ENCODE measurements around the gene FKBP3. TPM values are rescaled to one million over a fixed set of nuclear protein-coding genes. Genes with fewer than 3 reads are reported as not detected.
A peak's percentile ranks its signal among the peaks of the same experiment; 100 is the strongest.

Gene FKBP3
- total RNA-seq, 1 donor from 2014 or later, result 77.0 TPM

DNA sequence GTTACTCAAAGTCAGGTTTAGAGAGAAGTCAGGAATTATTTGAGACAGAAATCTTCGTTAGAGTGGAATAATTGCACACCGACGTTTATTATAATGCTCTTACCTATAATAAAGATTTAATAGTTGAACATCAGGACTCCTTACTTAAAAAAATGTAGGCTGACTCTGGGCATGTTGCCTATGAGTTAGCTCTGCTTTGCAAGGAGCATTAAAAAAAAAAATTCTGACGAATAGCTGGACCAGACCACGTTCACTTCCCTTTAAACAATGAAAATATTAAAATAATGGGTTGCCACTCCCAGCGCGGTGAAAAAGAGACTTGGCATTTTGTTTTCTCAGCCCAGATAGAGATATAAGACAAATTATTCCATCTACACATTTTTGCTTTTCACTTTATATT, 875 bp upstream of the FKBP3 start:
- no peaks in the 10 kb centered on the region for H3K27me3 ChIP-seq (ENCODE audit: insufficient read depth, low read length)
- Mint-ChIP-seq H3K4me3 (ENCODE audit: unreplicated experiment) (peak overlapping the region; percentile 98), H3K36me3 (ENCODE audit: low read depth, unreplicated experiment) (no peaks in the 10 kb centered on the region), H3K9me3 (ENCODE audit: unreplicated experiment) (no peaks in the 10 kb centered on the region), H3K27me3 (ENCODE audit: low read depth, unreplicated experiment) (no peaks in the 10 kb centered on the region), H3K4me1 (ENCODE audit: low read depth, unreplicated experiment) (peaks cover 16% of the 10 kb centered on the region), H3K27ac (ENCODE audit: unreplicated experiment) (peak overlapping the region; percentile 92)
- no peaks in the 10 kb centered on the region for H3K36me3 ChIP-seq (ENCODE audit: insufficient read depth, low read length)
- H3K4me1 ChIP-seq (ENCODE audit: insufficient read depth, low read length), result peaks cover 16% of the 10 kb centered on the region
- H3K79me2 ChIP-seq (ENCODE audit: insufficient read depth, low read length), result peaks cover 80% of the 10 kb centered on the region
- H2AFZ ChIP-seq (ENCODE audit: low read depth, low read length), result peak overlapping the region; percentile 23
- H3K9me3 ChIP-seq (ENCODE audit: insufficient read depth, low read depth, low read length), result no peaks in the 10 kb centered on the region
- no peak for FAIRE-seq
- TF ChIP-seq, protein P1, sequence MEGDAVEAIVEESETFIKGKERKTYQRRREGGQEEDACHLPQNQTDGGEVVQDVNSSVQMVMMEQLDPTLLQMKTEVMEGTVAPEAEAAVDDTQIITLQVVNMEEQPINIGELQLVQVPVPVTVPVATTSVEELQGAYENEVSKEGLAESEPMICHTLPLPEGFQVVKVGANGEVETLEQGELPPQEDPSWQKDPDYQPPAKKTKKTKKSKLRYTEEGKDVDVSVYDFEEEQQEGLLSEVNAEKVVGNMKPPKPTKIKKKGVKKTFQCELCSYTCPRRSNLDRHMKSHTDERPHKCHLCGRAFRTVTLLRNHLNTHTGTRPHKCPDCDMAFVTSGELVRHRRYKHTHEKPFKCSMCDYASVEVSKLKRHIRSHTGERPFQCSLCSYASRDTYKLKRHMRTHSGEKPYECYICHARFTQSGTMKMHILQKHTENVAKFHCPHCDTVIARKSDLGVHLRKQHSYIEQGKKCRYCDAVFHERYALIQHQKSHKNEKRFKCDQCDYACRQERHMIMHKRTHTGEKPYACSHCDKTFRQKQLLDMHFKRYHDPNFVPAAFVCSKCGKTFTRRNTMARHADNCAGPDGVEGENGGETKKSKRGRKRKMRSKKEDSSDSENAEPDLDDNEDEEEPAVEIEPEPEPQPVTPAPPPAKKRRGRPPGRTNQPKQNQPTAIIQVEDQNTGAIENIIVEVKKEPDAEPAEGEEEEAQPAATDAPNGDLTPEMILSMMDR (IDR thresholded peaks at IDR 0.05; ENCODE audit: insufficient read depth, low read depth, low read length), result no peak
- TF ChIP-seq EZH2 (IDR thresholded peaks at IDR 0.05; ENCODE audit: insufficient read depth, low read length), result no peak
- peak; percentile 44 for DNase-seq (ENCODE audit: low read depth)
- H3K9ac ChIP-seq (ENCODE audit: low read length), result peak overlapping the region; percentile 94
- peak overlapping the region; percentile 99 for H3K4me3 ChIP-seq (ENCODE audit: insufficient read depth, low read depth, low read length)
- peak overlapping the region; percentile 66 for H3K27ac ChIP-seq (ENCODE audit: low read depth, low read length)
- no peaks in the 10 kb centered on the region for H4K20me1 ChIP-seq (ENCODE audit: insufficient read depth, low read length)
- peak overlapping the region; percentile 85 for H3K4me2 ChIP-seq (ENCODE audit: low read length)

DNA sequence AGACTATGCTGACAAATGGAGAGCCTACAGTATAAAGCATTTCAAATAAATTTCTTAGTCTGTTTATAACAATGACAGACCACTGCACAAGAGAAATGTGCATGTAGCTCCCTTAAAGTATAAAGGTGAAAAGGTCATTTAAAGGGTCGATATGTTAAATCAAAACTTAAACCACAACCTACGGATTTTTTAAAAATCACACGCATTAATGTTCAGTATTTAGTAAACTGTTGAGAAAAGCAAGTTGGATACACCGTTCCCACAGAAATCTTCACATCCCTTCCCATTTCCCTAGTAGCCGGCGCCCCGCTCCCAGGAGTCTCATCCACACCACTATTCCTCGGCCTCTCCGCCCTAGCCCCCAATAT, 614 bp downstream of the FKBP3 start:
- Histone ChIP-seq H4K20me1 (ENCODE audit: insufficient read depth, low read length) (no peaks in the 10 kb centered on the region), H3K9me3 (ENCODE audit: insufficient read depth, low read depth, low read length) (no peaks in the 10 kb centered on the region), H3K27me3 (ENCODE audit: insufficient read depth, low read length) (no peaks in the 10 kb centered on the region), H3K4me3 (ENCODE audit: insufficient read depth, low read depth, low read length) (peak overlapping the region; percentile 99), H2AFZ (ENCODE audit: low read depth, low read length) (peak overlapping the region; percentile 88), H3K36me3 (ENCODE audit: insufficient read depth, low read length) (peaks cover 6% of the 10 kb centered on the region), H3K9ac (ENCODE audit: low read length) (peak overlapping the region; percentile 94), H3K4me1 (ENCODE audit: insufficient read depth, low read length) (peaks cover 16% of the 10 kb centered on the region), H3K79me2 (ENCODE audit: insufficient read depth, low read length) (peaks cover 77% of the 10 kb centered on the region), H3K4me2 (ENCODE audit: low read length) (peak overlapping the region; percentile 85), H3K27ac (ENCODE audit: low read depth, low read length) (peak overlapping the region; percentile 83)
- Mint-ChIP-seq H3K36me3 (ENCODE audit: low read depth, unreplicated experiment) (no peaks in the 10 kb centered on the region), H3K27ac (ENCODE audit: unreplicated experiment) (peak overlapping the region; percentile 99), H3K9me3 (ENCODE audit: unreplicated experiment) (no peaks in the 10 kb centered on the region), H3K4me1 (ENCODE audit: low read depth, unreplicated experiment) (peaks cover 18% of the 10 kb centered on the region), H3K27me3 (ENCODE audit: low read depth, unreplicated experiment) (no peaks in the 10 kb centered on the region), H3K4me3 (ENCODE audit: unreplicated experiment) (peak overlapping the region; percentile 98)
- TF ChIP-seq EZH2 (IDR thresholded peaks at IDR 0.05; ENCODE audit: insufficient read depth, low read length), result no peak
- TF ChIP-seq, protein P1 (IDR thresholded peaks at IDR 0.05; ENCODE audit: insufficient read depth, low read depth, low read length), result no peak
- FAIRE-seq (no peak), DNase-seq (ENCODE audit: low read depth) (no peak)

DNA sequence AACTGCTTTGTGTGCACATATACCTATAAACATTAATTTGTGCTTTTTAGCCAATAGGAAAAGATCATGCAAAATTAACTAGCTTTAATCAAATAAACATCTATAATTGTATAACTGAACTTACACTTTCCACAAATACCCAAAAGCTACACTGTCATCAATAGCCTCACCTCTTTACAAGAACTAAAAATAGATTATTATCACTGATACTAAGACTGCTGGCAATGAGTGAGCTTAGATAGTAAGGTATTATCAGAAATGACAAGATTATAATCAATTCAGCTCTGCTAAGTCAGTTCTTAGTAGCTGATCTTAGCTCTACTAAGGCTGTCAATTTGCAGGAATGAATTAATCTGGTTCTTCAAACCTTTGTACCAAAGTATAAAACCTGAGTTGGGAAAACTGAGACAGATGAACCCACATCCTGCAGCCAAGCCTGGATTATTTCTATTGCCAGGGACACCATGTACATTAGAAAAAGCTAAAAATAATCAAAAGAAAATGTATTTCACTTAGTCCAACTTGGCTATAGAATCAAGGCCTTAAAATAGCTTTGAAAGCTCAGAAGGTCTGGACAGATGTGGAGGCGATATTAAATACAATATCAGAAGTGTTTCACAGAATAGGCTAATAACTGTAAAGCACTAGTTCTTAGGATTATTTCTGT, 5.2 kb downstream of the FKBP3 start:
- H3K27ac Mint-ChIP-seq (ENCODE audit: unreplicated experiment), result no peak overlapping the region
- H3K4me1 ChIP-seq (ENCODE audit: insufficient read depth, low read length), result no peaks in the 10 kb centered on the region
- H3K36me3 Mint-ChIP-seq (ENCODE audit: low read depth, unreplicated experiment), result no peaks in the 10 kb centered on the region
- DNase-seq (ENCODE audit: low read depth) (no peak), FAIRE-seq (no peak)
- H3K9ac ChIP-seq (ENCODE audit: low read length), result no peak overlapping the region
- no peaks in the 10 kb centered on the region for H3K27me3 Mint-ChIP-seq (ENCODE audit: low read depth, unreplicated experiment)
- H3K36me3 ChIP-seq (ENCODE audit: insufficient read depth, low read length), result peaks cover 16% of the 10 kb centered on the region
- no peak overlapping the region for H3K4me3 Mint-ChIP-seq (ENCODE audit: unreplicated experiment)
- H3K4me3 ChIP-seq (ENCODE audit: insufficient read depth, low read depth, low read length), result no peak overlapping the region
- H3K9me3 Mint-ChIP-seq (ENCODE audit: unreplicated experiment), result no peaks in the 10 kb centered on the region
- H3K9me3 ChIP-seq (ENCODE audit: insufficient read depth, low read depth, low read length), result no peaks in the 10 kb centered on the region
- peaks cover under 1% of the 10 kb centered on the region for H4K20me1 ChIP-seq (ENCODE audit: insufficient read depth, low read length)
- H3K4me1 Mint-ChIP-seq (ENCODE audit: low read depth, unreplicated experiment), result peaks cover 10% of the 10 kb centered on the region
- TF ChIP-seq, protein P1 (IDR thresholded peaks at IDR 0.05; ENCODE audit: insufficient read depth, low read depth, low read length), result no peak
- no peak for TF ChIP-seq EZH2 (IDR thresholded peaks at IDR 0.05; ENCODE audit: insufficient read depth, low read length)
- H3K27me3 ChIP-seq (ENCODE audit: insufficient read depth, low read length), result no peaks in the 10 kb centered on the region
- H3K79me2 ChIP-seq (ENCODE audit: insufficient read depth, low read length), result peaks cover 68% of the 10 kb centered on the region
- no peak overlapping the region for H3K27ac ChIP-seq (ENCODE audit: low read depth, low read length)
- no peak overlapping the region for H2AFZ ChIP-seq (ENCODE audit: low read depth, low read length)
- no peak overlapping the region for H3K4me2 ChIP-seq (ENCODE audit: low read length)

Data from astrocyte (in vitro differentiated cells and primary cell).